Measurements from ENCODE around the gene FAM20A. TPM values are rescaled to one million over a fixed set of nuclear protein-coding genes. Genes with fewer than 3 reads are reported as not detected.

Gene FAM20A
- total and polyA plus RNA-seq, 2 of the 8 experiments (the other 6 are each of a cell fraction or from before 2014, with no cell fraction given) = 3.6 to 11.9 TPM

GRCh38 chr17:68511671-68512246 is 89.4 kb downstream of the FAM20A start (continued):
- TF ChIP-seq CHD7 (IDR thresholded peaks at IDR 0.05; ENCODE audit: insufficient replicate concordance, low read length) = no peak
